NCI-H1436 treated with DMSO at 0.1 percent for 48 hours (cell line): ENCODE data around the gene ZNF521.
"Not testable (repeated sequence)": the region's sequence is repeated elsewhere in the genome, so short reads cannot be mapped to it uniquely, and the experiment has no call there.

ENCODE experiments used
- DNase-seq: peaks from one replicate; lab custom pipeline; 2025; lab: John Stamatoyannopoulos, UW

The ZNF521 gene

GRCh38 chr18:25289001-25289631 lies 62.9 kb downstream of the ZNF521 start:
- DNase-seq: no peak

- no peak for DNase-seq
Measured at GRCh38 chr18:25288340-25288938, 63.5 kb downstream of the ZNF521 start.

- no peak for DNase-seq
Measured at GRCh38 chr18:25287106-25287505, 64.9 kb downstream of the ZNF521 start.

- no peak for DNase-seq
Measured at GRCh38 chr18:25284861-25285550, 67.0 kb downstream of the ZNF521 start.

GRCh38 chr18:25284281-25284680 lies 67.7 kb downstream of the ZNF521 start:
- DNase-seq: no peak

- DNase-seq: no peak
Measured at GRCh38 chr18:25283781-25284180, 68.2 kb downstream of the ZNF521 start.

- DNase-seq: no peak
Measured at GRCh38 chr18:25282896-25283703, 68.9 kb downstream of the ZNF521 start.

GRCh38 chr18:25282282-25282681 lies 69.7 kb downstream of the ZNF521 start:
- no peak for DNase-seq

GRCh38 chr18:25281556-25281955 lies 70.4 kb downstream of the ZNF521 start:
- DNase-seq: no peak

GRCh38 chr18:25279961-25280360 lies 72.0 kb downstream of the ZNF521 start:
- DNase-seq: no peak

- no peak for DNase-seq
Measured at GRCh38 chr18:25279556-25279955, 72.4 kb downstream of the ZNF521 start.

GRCh38 chr18:25279133-25279532 lies 72.8 kb downstream of the ZNF521 start:
- DNase-seq: no peak

- DNase-seq: no peak
Measured at GRCh38 chr18:25278394-25278793, 73.6 kb downstream of the ZNF521 start.

- no peak for DNase-seq
Measured at GRCh38 chr18:25275412-25276001, 76.5 kb downstream of the ZNF521 start.

- DNase-seq: no peak
Measured at GRCh38 chr18:25274926-25275325, 77.0 kb downstream of the ZNF521 start.

- not testable (repeated sequence) for DNase-seq
Measured at GRCh38 chr18:25266931-25267527, 84.9 kb downstream of the ZNF521 start.

- no peak for DNase-seq
Measured at GRCh38 chr18:25262920-25263319, 89.0 kb downstream of the ZNF521 start.

GRCh38 chr18:25261768-25262167 lies 90.2 kb downstream of the ZNF521 start:
- DNase-seq: no peak

- no peak for DNase-seq
Measured at GRCh38 chr18:25256439-25256838, 95.5 kb downstream of the ZNF521 start.

- DNase-seq: no peak
Measured at GRCh38 chr18:25253779-25254178, 98.2 kb downstream of the ZNF521 start.

- no peak for DNase-seq
Measured at GRCh38 chr18:25253136-25253535, 98.8 kb downstream of the ZNF521 start.

GRCh38 chr18:25251068-25251467 lies 100.9 kb downstream of the ZNF521 start:
- no peak for DNase-seq
